ENCODE results near the gene RBM5. TPM values are rescaled to one million over a fixed set of nuclear protein-coding genes. Genes with fewer than 3 reads are reported as not detected.

Gene RBM5
- total RNA-seq, 1 donor from 2014 or later = 124 TPM

GRCh38 chr3:50150404-50150750, 61.7 kb downstream of the RBM5 start:
- no peaks in the 10 kb centered on the region for H3K4me1 ChIP-seq (ENCODE audit: insufficient read depth, low read length)
- H3K27ac ChIP-seq (ENCODE audit: low read depth, low read length) = no peak overlapping the region
- Mint-ChIP-seq H3K36me3 (ENCODE audit: low read depth, unreplicated experiment) (no peaks in the 10 kb centered on the region), H3K27me3 (ENCODE audit: low read depth, unreplicated experiment) (peaks cover 59% of the 10 kb centered on the region), H3K4me3 (ENCODE audit: unreplicated experiment) (no peak overlapping the region), H3K4me1 (ENCODE audit: low read depth, unreplicated experiment) (no peaks in the 10 kb centered on the region), H3K27ac (ENCODE audit: unreplicated experiment) (no peak overlapping the region), H3K9me3 (ENCODE audit: unreplicated experiment) (peaks cover 6% of the 10 kb centered on the region)
- DNase-seq (ENCODE audit: low read depth) (no peak), FAIRE-seq (no peak)
- H4K20me1 ChIP-seq (ENCODE audit: insufficient read depth, low read length) = no peaks in the 10 kb centered on the region
- no peak overlapping the region for H3K4me2 ChIP-seq (ENCODE audit: low read length)
- no peaks in the 10 kb centered on the region for H3K9me3 ChIP-seq (ENCODE audit: insufficient read depth, low read depth, low read length)
- no peaks in the 10 kb centered on the region for H3K79me2 ChIP-seq (ENCODE audit: insufficient read depth, low read length)
- no peak overlapping the region for H3K4me3 ChIP-seq (ENCODE audit: insufficient read depth, low read depth, low read length)
- H3K36me3 ChIP-seq (ENCODE audit: insufficient read depth, low read length) = no peaks in the 10 kb centered on the region
- H3K9ac ChIP-seq (ENCODE audit: low read length) = no peak overlapping the region
- H2AFZ ChIP-seq (ENCODE audit: low read depth, low read length) = no peak overlapping the region
- H3K27me3 ChIP-seq (ENCODE audit: insufficient read depth, low read length) = peaks cover 9% of the 10 kb centered on the region
- no peak for TF ChIP-seq EZH2 (IDR thresholded peaks at IDR 0.05; ENCODE audit: insufficient read depth, low read length)
- no peak for TF ChIP-seq CTCF (IDR thresholded peaks at IDR 0.05; ENCODE audit: insufficient read depth, low read depth, low read length)

DNA sequence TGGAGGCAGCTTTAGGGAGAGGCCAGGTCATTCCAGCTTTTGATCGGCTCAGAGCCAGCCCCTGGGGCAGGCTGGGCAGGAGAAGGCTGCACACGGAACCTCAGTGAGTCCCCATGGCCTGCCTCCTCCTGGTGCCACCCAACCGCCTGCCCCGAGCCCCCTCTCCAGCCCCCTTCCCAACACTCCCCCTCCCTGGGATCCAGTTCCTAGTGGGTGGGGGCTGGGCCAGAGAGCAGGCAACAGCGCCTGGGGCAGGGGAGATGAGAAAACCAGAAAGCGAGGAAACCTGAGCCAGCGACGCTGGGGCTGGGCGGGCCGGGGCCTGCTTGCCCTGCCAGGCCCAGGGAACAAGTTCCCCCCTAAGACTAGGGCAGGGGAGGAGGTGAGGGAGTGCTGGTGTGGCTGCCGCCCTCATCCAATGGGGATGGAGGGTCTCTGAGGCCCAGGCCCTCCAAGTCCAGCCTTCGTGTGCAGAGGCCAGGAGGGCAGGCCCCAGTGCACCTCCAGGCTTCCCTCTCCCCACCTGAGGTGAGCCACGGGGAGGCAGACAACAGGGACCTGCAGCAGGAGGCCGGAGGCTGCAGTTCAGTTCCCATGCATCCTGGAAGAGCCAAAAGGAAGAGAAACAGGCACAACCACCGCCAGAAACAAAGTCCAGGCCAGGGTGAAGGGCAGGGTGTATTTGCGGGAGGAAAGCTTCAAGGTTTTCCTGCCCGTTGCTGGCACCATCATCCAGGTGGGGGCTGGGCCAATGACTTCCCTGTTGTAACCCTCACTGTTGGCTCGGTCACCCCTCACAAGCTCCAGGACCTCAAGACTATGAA, 62.4 kb downstream of the RBM5 start:
- no peak overlapping the region for H3K27ac Mint-ChIP-seq (ENCODE audit: unreplicated experiment)
- DNase-seq (ENCODE audit: low read depth) (no peak), FAIRE-seq (no peak)
- H3K9me3 ChIP-seq (ENCODE audit: insufficient read depth, low read depth, low read length) = no peaks in the 10 kb centered on the region
- H3K79me2 ChIP-seq (ENCODE audit: insufficient read depth, low read length) = no peaks in the 10 kb centered on the region
- H3K27me3 Mint-ChIP-seq (ENCODE audit: low read depth, unreplicated experiment) = peaks cover 64% of the 10 kb centered on the region
- no peak overlapping the region for H3K27ac ChIP-seq (ENCODE audit: low read depth, low read length)
- no peaks in the 10 kb centered on the region for H3K36me3 ChIP-seq (ENCODE audit: insufficient read depth, low read length)
- H3K4me3 Mint-ChIP-seq (ENCODE audit: unreplicated experiment) = no peak overlapping the region
- H3K4me1 Mint-ChIP-seq (ENCODE audit: low read depth, unreplicated experiment) = peaks cover 4% of the 10 kb centered on the region
- TF ChIP-seq EZH2 (IDR thresholded peaks at IDR 0.05; ENCODE audit: insufficient read depth, low read length) (no peak), CTCF (IDR thresholded peaks at IDR 0.05; ENCODE audit: insufficient read depth, low read depth, low read length) (no peak)
- H3K36me3 Mint-ChIP-seq (ENCODE audit: low read depth, unreplicated experiment) = no peaks in the 10 kb centered on the region
- H2AFZ ChIP-seq (ENCODE audit: low read depth, low read length) = no peak overlapping the region
- H4K20me1 ChIP-seq (ENCODE audit: insufficient read depth, low read length) = no peaks in the 10 kb centered on the region
- no peak overlapping the region for H3K4me2 ChIP-seq (ENCODE audit: low read length)
- peaks cover 9% of the 10 kb centered on the region for H3K27me3 ChIP-seq (ENCODE audit: insufficient read depth, low read length)
- peaks cover 6% of the 10 kb centered on the region for H3K4me1 ChIP-seq (ENCODE audit: insufficient read depth, low read length)
- peaks cover 6% of the 10 kb centered on the region for H3K9me3 Mint-ChIP-seq (ENCODE audit: unreplicated experiment)
- no peak overlapping the region for H3K4me3 ChIP-seq (ENCODE audit: insufficient read depth, low read depth, low read length)
- no peak overlapping the region for H3K9ac ChIP-seq (ENCODE audit: low read length)

DNA sequence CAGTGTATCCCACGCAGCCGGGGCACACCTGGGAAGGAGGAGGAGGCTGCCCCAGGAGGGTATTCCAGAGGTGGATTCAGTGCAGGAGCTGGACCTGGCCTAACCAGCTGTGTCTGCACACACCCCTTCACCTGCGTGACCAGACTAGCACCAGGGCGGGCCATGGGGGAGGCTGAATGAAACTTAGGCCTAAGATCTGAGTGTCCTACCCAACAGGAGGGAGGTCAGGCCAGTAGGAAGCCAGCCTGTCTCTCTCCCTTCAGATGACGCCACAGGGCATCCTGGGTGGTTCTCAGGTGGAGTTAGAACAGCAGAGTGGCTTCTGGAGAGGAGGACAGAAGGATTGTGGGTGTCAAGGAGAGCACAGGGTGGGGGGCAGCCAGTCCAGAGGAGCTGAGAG, 63.0 kb downstream of the RBM5 start:
- TF ChIP-seq CTCF (IDR thresholded peaks at IDR 0.05; ENCODE audit: insufficient read depth, low read depth, low read length) = no peak
- TF ChIP-seq EZH2 (IDR thresholded peaks at IDR 0.05; ENCODE audit: insufficient read depth, low read length) = no peak
- H3K4me3 Mint-ChIP-seq (ENCODE audit: unreplicated experiment) = no peak overlapping the region
- peaks cover 5% of the 10 kb centered on the region for H3K4me1 Mint-ChIP-seq (ENCODE audit: low read depth, unreplicated experiment)
- H3K27me3 Mint-ChIP-seq (ENCODE audit: low read depth, unreplicated experiment) = peaks cover 61% of the 10 kb centered on the region
- Histone ChIP-seq H3K27ac (ENCODE audit: low read depth, low read length) (no peak overlapping the region), H3K4me1 (ENCODE audit: insufficient read depth, low read length) (peaks cover 7% of the 10 kb centered on the region), H2AFZ (ENCODE audit: low read depth, low read length) (no peak overlapping the region), H3K4me3 (ENCODE audit: insufficient read depth, low read depth, low read length) (no peak overlapping the region), H3K4me2 (ENCODE audit: low read length) (no peak overlapping the region), H3K79me2 (ENCODE audit: insufficient read depth, low read length) (no peaks in the 10 kb centered on the region), H3K9me3 (ENCODE audit: insufficient read depth, low read depth, low read length) (no peaks in the 10 kb centered on the region), H4K20me1 (ENCODE audit: insufficient read depth, low read length) (no peaks in the 10 kb centered on the region), H3K9ac (ENCODE audit: low read length) (no peak overlapping the region), H3K36me3 (ENCODE audit: insufficient read depth, low read length) (no peaks in the 10 kb centered on the region), H3K27me3 (ENCODE audit: insufficient read depth, low read length) (peaks cover 9% of the 10 kb centered on the region)
- DNase-seq (ENCODE audit: low read depth) = no peak
- H3K36me3 Mint-ChIP-seq (ENCODE audit: low read depth, unreplicated experiment) = no peaks in the 10 kb centered on the region
- H3K27ac Mint-ChIP-seq (ENCODE audit: unreplicated experiment) = no peak overlapping the region
- no peak for FAIRE-seq
- peaks cover 6% of the 10 kb centered on the region for H3K9me3 Mint-ChIP-seq (ENCODE audit: unreplicated experiment)
